Measurements from ENCODE around the gene CHMP5. TPM values are rescaled to one million over a fixed set of nuclear protein-coding genes. Genes with fewer than 3 reads are reported as not detected.

CHMP5 gene
- total and polyA plus RNA-seq, 9 donors, result 67.0 to 87.3 (median 71.5) TPM

DNA sequence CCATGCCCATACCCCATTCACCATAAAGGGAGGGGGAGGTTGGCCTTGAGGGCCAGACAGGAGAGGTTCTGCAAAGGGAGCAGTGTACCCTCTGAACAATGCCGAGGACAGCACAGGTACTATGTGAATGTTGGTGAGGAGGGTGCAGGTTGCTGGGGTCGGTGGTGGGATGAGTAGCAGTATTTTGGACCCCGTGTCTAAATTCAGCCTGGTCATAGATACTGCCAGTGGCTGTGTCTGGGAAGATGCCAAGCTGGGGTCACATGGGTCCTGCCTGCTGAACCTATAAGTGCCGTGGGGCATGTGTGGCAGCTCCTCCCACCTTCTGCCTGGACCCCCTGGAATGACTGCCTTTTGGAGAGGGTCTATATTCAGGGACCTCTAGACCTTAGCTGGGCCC, 36.2 kb upstream of the CHMP5 start:
- Histone ChIP-seq H3K36me3 (ENCODE audit: control insufficient read depth, insufficient read depth, low read length) (no peaks in the 10 kb centered on the region), H3K4me3 (ENCODE audit: low read length) (no peak overlapping the region), H3K27ac (ENCODE audit: low read length) (no peak overlapping the region), H3K4me1 (ENCODE audit: control insufficient read depth, insufficient read depth, low read length) (peaks cover 4% of the 10 kb centered on the region), H3K27me3 (ENCODE audit: control insufficient read depth, insufficient read depth, low read length) (no peaks in the 10 kb centered on the region), H3K9me3 (replicated peaks; ENCODE audit: control insufficient read depth, low read depth, low read length) (no peaks in the 10 kb centered on the region)
- no peak for DNase-seq
- WGBS (ENCODE audit: insufficient coverage), result 75% methylated on average over 2 of the region's 4 CpGs

DNA sequence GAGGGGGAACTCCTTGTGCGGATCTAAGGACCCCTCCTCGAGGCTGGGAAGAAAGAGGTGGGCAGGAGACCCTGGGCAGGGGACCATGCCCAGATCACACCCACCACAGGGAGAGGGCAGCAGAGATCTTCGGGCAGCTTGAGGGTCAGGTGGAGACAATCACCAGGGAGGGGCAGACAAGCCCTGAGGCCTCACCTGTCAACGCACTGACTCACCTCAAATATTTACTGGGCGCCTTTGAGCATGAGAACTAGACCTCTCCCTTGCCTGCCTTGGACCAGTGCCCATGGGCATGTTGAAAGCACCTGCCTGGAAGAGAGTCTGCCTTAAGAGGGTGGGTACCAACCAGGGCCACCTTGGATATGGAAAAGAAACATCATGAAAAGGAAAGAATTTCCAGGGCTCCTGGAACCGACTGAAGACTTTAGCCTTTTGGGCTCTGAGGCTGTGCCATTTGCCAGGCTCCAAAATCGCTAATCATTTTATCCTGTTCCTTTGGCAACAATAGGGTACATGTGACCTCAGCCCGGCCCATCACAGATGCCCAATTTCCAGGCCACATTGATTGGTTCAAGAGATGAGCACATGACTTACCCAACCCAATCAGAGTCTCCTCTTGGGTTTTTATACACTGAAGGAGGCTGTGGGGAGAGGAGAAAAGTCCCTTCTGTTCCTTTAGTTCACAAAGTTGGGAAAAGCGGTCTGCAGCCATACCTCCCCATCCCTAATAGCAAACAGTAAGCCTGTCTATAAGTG, 35.3 kb upstream of the CHMP5 start:
- DNase-seq, result no peak
- WGBS (ENCODE audit: insufficient coverage), result 72% methylated on average over 3 of the region's 9 CpGs
- no peaks in the 10 kb centered on the region for H3K9me3 ChIP-seq (replicated peaks; ENCODE audit: control insufficient read depth, low read depth, low read length)
- H3K4me1 ChIP-seq (ENCODE audit: control insufficient read depth, insufficient read depth, low read length), result peaks cover 4% of the 10 kb centered on the region
- no peak overlapping the region for H3K27ac ChIP-seq (ENCODE audit: low read length)
- peaks cover 3% of the 10 kb centered on the region for H3K27me3 ChIP-seq (ENCODE audit: control insufficient read depth, insufficient read depth, low read length)
- H3K4me3 ChIP-seq (ENCODE audit: low read length), result no peak overlapping the region
- H3K36me3 ChIP-seq (ENCODE audit: control insufficient read depth, insufficient read depth, low read length), result no peaks in the 10 kb centered on the region

GRCh38 chr9:33230756-33231622, 33.9 kb upstream of the CHMP5 start:
- Histone ChIP-seq H3K27ac (ENCODE audit: low read length) (no peak overlapping the region), H3K4me1 (ENCODE audit: control insufficient read depth, insufficient read depth, low read length) (no peaks in the 10 kb centered on the region), H3K27me3 (ENCODE audit: control insufficient read depth, insufficient read depth, low read length) (peaks cover 3% of the 10 kb centered on the region), H3K36me3 (ENCODE audit: control insufficient read depth, insufficient read depth, low read length) (no peaks in the 10 kb centered on the region), H3K9me3 (replicated peaks; ENCODE audit: control insufficient read depth, low read depth, low read length) (no peaks in the 10 kb centered on the region), H3K4me3 (ENCODE audit: low read length) (no peak overlapping the region)
- DNase-seq, result no peak
- WGBS (ENCODE audit: insufficient coverage), result 77% methylated on average over 8 of the region's 13 CpGs

- Histone ChIP-seq H3K4me3 (ENCODE audit: low read length) (no peak overlapping the region), H3K4me1 (ENCODE audit: control insufficient read depth, insufficient read depth, low read length) (no peaks in the 10 kb centered on the region), H3K9me3 (replicated peaks; ENCODE audit: control insufficient read depth, low read depth, low read length) (no peaks in the 10 kb centered on the region), H3K27me3 (ENCODE audit: control insufficient read depth, insufficient read depth, low read length) (peaks cover 8% of the 10 kb centered on the region), H3K36me3 (ENCODE audit: control insufficient read depth, insufficient read depth, low read length) (no peaks in the 10 kb centered on the region), H3K27ac (ENCODE audit: low read length) (no peak overlapping the region)
- DNase-seq, result no peak
- WGBS (ENCODE audit: insufficient coverage), result 50% methylated on average over 1 of the region's 2 CpGs
These were observed 33.3 kb upstream of the CHMP5 start for GRCh38 chr9:33231623-33231942.

- Histone ChIP-seq H3K36me3 (ENCODE audit: control insufficient read depth, insufficient read depth, low read length) (no peaks in the 10 kb centered on the region), H3K27me3 (ENCODE audit: control insufficient read depth, insufficient read depth, low read length) (peaks cover 8% of the 10 kb centered on the region), H3K4me1 (ENCODE audit: control insufficient read depth, insufficient read depth, low read length) (no peaks in the 10 kb centered on the region), H3K4me3 (ENCODE audit: low read length) (no peak overlapping the region), H3K27ac (ENCODE audit: low read length) (no peak overlapping the region), H3K9me3 (replicated peaks; ENCODE audit: control insufficient read depth, low read depth, low read length) (no peaks in the 10 kb centered on the region)
- 85% methylated on average over 6 of the region's 6 CpGs for WGBS (ENCODE audit: insufficient coverage)
- DNase-seq, result no peak
These were observed 32.0 kb upstream of the CHMP5 start for GRCh38 chr9:33232815-33233214.

GRCh38 chr9:33233626-33234342, 31.1 kb upstream of the CHMP5 start:
- Histone ChIP-seq H3K27ac (ENCODE audit: low read length) (no peak overlapping the region), H3K4me3 (ENCODE audit: low read length) (no peak overlapping the region), H3K27me3 (ENCODE audit: control insufficient read depth, insufficient read depth, low read length) (peaks cover 8% of the 10 kb centered on the region), H3K36me3 (ENCODE audit: control insufficient read depth, insufficient read depth, low read length) (no peaks in the 10 kb centered on the region), H3K4me1 (ENCODE audit: control insufficient read depth, insufficient read depth, low read length) (no peaks in the 10 kb centered on the region), H3K9me3 (replicated peaks; ENCODE audit: control insufficient read depth, low read depth, low read length) (no peaks in the 10 kb centered on the region)
- no peak for DNase-seq
- WGBS (ENCODE audit: insufficient coverage), result 40% methylated on average over 1 of the region's 1 CpG

- H3K9me3 ChIP-seq (replicated peaks; ENCODE audit: control insufficient read depth, low read depth, low read length), result no peaks in the 10 kb centered on the region
- H3K4me3 ChIP-seq (ENCODE audit: low read length), result no peak overlapping the region
- peaks cover 4% of the 10 kb centered on the region for H3K4me1 ChIP-seq (ENCODE audit: control insufficient read depth, insufficient read depth, low read length)
- H3K36me3 ChIP-seq (ENCODE audit: control insufficient read depth, insufficient read depth, low read length), result no peaks in the 10 kb centered on the region
- DNase-seq, result no peak
- peaks cover 8% of the 10 kb centered on the region for H3K27me3 ChIP-seq (ENCODE audit: control insufficient read depth, insufficient read depth, low read length)
- WGBS (ENCODE audit: insufficient coverage), result 84% methylated on average over 5 of the region's 9 CpGs
- H3K27ac ChIP-seq (ENCODE audit: low read length), result no peak overlapping the region
These were observed 30.1 kb upstream of the CHMP5 start for GRCh38 chr9:33234511-33235467.

- DNase-seq, result no peak
- Histone ChIP-seq H3K27me3 (ENCODE audit: control insufficient read depth, insufficient read depth, low read length) (peaks cover 11% of the 10 kb centered on the region), H3K4me3 (ENCODE audit: low read length) (no peak overlapping the region), H3K4me1 (ENCODE audit: control insufficient read depth, insufficient read depth, low read length) (peaks cover 5% of the 10 kb centered on the region), H3K27ac (ENCODE audit: low read length) (no peak overlapping the region), H3K9me3 (replicated peaks; ENCODE audit: control insufficient read depth, low read depth, low read length) (no peaks in the 10 kb centered on the region), H3K36me3 (ENCODE audit: control insufficient read depth, insufficient read depth, low read length) (no peaks in the 10 kb centered on the region)
- 46% methylated on average over 2 of the region's 3 CpGs for WGBS (ENCODE audit: insufficient coverage)
These were observed 28.3 kb upstream of the CHMP5 start for GRCh38 chr9:33236571-33236970.

- H3K4me1 ChIP-seq (ENCODE audit: control insufficient read depth, insufficient read depth, low read length), result peaks cover 5% of the 10 kb centered on the region
- peaks cover 10% of the 10 kb centered on the region for H3K27me3 ChIP-seq (ENCODE audit: control insufficient read depth, insufficient read depth, low read length)
- no peaks in the 10 kb centered on the region for H3K36me3 ChIP-seq (ENCODE audit: control insufficient read depth, insufficient read depth, low read length)
- peak; percentile 25 for DNase-seq
- WGBS (ENCODE audit: insufficient coverage), result no CpG with 5 or more reads among the region's 7 CpGs
- no peaks in the 10 kb centered on the region for H3K9me3 ChIP-seq (replicated peaks; ENCODE audit: control insufficient read depth, low read depth, low read length)
- no peak within 1 kb of the TSS for H3K27ac ChIP-seq (ENCODE audit: low read length)
- H3K4me3 ChIP-seq (ENCODE audit: low read length), result no peak within 1 kb of the TSS
These were observed 24.9 kb upstream of the CHMP5 start, which contains the start of gene SPINK4 for GRCh38 chr9:33239921-33240320. SPINK4 (plus strand) TSS chr9:33240167; CDS start chr9:33240209, 42 bp downstream.
